PFSK-1 (cell line): ENCODE data around the gene ABLIM2.

Source experiments
- POLR2AphosphoS5 ChIP-seq: IDR thresholded peaks from 2 replicates; pipeline ENCODE4 v1.6.1; 2012; ENCODE audit warnings: low read depth, mild to moderate bottlenecking, control low read depth, low read length, moderate library complexity
- REST ChIP-seq, 2 experiments: IDR thresholded peaks; 2 replicates each; pipeline versions ENCODE4 v1.6.1 to v1.8.0; 2011 to 2012; ENCODE audit warnings: low read depth in 2 of 2, low read length in 2 of 2, control low read depth in 1 of 2, inconsistent platforms in 1 of 2, mild to moderate bottlenecking in 1 of 2, moderate library complexity in 1 of 2; ENCODE audit not compliant: insufficient read depth in 1 of 2
- SIN3A ChIP-seq: IDR thresholded peaks from 2 replicates; pipeline ENCODE4 v1.6.1; 2012; ENCODE audit warnings: mild to moderate bottlenecking, low read length, moderate library complexity, borderline replicate concordance; ENCODE audit not compliant: insufficient read depth

DNA sequence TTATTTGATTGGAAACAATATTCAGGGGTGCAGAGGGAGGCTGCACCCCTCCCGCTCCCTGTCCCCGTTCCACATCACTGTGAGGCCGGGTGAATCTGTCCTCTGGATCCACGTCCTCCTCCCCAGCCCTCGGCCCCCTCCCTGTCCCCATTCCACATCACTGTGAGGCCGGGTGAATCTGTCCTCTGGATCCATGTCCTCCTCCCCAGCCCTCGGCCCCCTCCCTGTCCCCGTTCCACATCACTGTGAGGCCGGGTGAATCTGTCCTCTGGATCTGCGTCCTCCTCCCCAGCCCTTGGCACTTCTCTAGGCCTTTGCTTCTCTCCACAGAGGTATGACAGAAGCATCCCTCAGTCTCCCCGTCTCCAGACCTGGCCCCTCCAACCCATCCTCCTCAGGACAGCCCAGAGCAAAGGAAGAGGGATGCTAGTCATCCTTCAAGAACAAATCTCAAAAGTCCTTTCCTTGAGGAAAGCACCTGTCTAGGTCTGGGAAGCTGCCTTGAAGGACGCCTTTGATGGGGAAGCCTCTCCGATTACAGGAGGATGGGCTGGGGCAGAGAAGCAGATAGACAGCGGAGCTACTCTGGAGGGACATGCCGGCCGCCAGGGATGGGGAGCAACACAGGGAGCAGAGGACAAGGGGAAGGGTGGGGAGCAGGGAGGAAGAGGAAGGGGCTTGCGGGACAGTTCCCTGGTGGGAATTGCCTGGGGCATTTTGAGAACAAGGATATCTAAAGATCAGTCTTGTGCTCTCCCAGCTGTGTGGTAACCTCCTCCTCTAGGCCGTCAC, 208.1 kb downstream of the ABLIM2 start:
- TF ChIP-seq REST (IDR thresholded peaks at IDR 0.05; ENCODE audit: insufficient read depth in 1 of 2, low read depth in 2 of 2, low read length in 2 of 2) (no peak), POLR2AphosphoS5 (no peak), SIN3A (no peak)
